Stimulated activated CD4-positive, alpha-beta T cell treated with anti-CD3 and anti-CD28 coated beads, Interleukin-4, amount 100 ng/mL, for 48 hours (primary cell): ENCODE data around the gene LYPLAL1.
"Not testable (repeated sequence)": the region's sequence is repeated elsewhere in the genome, so short reads cannot be mapped to it uniquely, and the experiment has no call there.

Experiments
- DNase-seq, 2 donors: peaks; one replicate each; pipeline ENCODE4 v3.0.0-alpha.2; 2020; ENCODE audit warnings: low read depth in 2 of 2

The LYPLAL1 gene

DNA sequence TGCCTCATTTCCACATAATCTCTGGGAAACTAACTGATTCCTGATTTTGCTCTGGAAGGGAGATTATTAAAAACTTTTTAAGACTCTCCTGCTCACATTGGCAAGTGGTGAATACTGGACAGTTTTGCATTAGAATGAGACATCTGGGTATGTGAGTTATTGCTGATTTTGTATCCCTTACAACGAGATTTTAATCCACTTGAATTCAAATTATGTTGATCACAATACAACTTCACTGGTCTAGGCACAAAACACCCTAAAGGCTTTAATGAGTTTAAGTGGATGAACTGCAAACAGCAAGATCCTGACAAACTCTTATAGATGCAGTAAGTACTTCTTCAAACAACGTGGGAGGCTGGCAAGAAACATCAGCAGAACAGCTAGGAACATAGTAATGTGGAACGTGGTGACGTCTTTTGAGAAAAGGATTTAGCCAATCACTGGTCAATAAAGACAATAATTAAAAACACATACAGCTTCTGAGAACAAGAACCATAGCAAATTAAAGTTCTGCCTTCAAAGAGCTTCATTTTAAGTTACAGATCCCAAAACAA, 10.2 kb upstream of the LYPLAL1 start:
- no peak for DNase-seq

- DNase-seq: no peak
These were observed 2.3 kb upstream of the LYPLAL1 start for GRCh38 chr1:219171192-219171935.

GRCh38 chr1:219172821-219173220, 857 bp upstream of the LYPLAL1 start:
- no peak for DNase-seq

GRCh38 chr1:219173434-219173757, 282 bp upstream of the LYPLAL1 start:
- DNase-seq: no peak

DNA sequence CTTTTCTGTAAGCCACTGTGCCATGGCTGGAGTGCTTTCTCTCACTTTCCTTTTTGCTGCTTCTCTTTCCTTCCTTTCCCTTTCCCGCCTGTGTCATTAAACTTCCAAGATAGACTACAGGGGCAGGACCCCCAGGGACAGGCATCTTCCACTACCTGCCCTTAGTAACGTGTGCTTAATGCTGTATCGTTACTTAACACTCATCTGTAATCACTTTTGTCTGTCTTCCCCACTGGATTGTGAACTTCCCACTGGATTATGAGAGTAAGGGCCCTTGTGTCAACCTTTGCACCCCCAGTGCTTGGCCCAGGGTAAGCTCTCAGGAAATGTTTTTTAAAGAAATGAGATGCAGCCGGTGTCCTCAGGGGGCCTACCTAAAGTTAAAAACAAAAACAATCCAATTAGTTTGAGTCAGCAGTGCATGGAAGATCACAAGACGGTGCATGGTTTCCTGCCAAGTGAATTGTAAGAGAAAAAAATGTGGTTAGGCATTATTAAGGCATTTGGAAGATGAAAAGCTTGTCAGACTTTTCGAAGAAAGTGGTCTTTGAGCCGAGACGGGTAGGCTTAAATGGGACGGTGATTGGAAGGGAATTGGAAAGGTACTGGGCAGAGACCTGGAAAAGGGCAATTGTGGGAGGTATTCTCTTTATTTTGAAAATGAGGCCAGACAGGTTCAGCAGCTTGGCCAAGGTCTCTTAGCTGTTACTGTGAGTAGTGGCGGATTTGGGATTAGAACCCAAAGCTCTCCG, 958 bp downstream of the LYPLAL1 start:
- no peak for DNase-seq

- no peak for DNase-seq
These were observed 1.5 kb downstream of the LYPLAL1 start for GRCh38 chr1:219175212-219175564.

DNA sequence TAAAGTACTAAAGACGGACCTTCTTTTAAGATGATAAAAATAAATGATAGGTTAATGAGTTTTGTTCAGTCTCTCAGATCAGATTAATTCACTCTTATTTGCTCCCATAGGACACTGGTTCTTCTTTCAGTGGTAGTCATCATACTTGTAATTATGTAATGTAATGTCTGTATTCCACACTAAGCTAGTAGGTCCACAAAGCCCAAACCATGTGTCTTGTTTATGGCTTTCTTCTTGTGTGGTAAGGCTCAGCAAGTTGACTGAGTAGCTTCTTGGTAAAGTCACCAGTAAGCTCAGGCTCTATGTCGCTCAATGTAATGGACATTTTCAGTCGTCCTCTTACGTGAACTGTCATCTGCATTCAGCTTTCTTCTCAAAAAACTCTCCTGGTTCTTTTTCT, 2.5 kb downstream of the LYPLAL1 start:
- no peak for DNase-seq

- DNase-seq: no peak
These were observed 3.7 kb downstream of the LYPLAL1 start for GRCh38 chr1:219177363-219177762.

- DNase-seq: no peak
These were observed 4.3 kb downstream of the LYPLAL1 start for GRCh38 chr1:219177940-219178339.

DNA sequence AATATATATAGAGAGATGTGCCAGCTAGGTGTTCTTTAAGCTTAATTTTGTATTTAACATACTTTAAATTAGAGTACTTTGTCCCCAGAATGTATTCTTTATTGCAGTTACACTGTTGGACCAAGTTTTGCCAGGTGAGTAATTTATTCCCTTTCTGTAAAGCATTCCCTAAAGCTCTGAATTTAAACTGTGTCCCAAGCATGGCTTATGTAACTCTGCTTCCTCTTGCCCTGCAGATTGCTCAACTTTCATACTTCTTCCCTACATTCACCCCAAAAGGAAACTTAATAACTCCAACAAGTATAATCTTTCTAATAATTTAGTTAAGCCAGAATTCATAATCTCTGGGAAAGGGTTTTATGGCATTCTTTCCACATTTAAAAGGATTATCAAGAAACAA, 5.6 kb downstream of the LYPLAL1 start:
- DNase-seq: no peak

DNA sequence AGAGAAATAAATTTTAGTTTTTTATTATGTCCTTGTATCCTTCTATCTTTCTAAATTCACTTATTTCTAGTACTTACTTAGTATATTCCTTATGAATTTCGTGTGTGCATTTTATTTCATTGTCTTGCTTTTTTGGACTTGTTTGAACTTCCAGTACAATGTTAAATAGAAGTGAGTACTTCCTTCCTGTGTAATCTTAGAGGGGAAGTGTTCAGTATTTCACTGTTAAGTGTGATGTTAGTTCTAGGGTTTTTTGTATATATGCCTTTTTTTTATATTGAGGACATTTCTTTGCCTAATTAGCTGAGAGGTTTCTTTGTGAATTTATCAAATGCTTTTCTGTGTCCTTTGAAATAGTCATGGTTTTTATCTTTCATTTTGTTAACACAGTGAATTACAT, 10.7 kb downstream of the LYPLAL1 start:
- DNase-seq: no peak

- no peak for DNase-seq
These were observed 11.9 kb downstream of the LYPLAL1 start for GRCh38 chr1:219185486-219186117.

DNA sequence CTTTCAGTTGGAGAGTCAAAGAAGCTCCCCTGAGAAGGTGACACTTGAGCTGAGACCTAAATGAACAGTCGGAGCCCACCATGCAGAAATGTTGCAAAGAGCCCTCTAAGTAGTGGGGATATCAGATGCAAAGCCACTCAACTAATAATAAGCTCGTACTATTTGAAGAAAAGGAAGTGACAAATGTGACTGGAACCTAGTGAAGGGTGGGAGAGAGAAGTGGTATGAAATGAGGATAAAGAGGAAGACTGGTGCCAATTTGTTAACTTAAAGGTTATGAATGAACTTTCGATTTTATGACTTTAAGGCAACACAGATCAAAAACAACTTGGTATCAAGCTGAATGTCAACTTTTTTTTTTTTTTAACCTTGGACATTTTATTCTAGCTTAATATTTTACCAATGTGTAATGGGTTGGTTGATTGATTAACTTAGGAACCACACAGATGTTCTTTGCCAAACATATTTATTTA, 14.7 kb downstream of the LYPLAL1 start:
- DNase-seq: no peak

DNA sequence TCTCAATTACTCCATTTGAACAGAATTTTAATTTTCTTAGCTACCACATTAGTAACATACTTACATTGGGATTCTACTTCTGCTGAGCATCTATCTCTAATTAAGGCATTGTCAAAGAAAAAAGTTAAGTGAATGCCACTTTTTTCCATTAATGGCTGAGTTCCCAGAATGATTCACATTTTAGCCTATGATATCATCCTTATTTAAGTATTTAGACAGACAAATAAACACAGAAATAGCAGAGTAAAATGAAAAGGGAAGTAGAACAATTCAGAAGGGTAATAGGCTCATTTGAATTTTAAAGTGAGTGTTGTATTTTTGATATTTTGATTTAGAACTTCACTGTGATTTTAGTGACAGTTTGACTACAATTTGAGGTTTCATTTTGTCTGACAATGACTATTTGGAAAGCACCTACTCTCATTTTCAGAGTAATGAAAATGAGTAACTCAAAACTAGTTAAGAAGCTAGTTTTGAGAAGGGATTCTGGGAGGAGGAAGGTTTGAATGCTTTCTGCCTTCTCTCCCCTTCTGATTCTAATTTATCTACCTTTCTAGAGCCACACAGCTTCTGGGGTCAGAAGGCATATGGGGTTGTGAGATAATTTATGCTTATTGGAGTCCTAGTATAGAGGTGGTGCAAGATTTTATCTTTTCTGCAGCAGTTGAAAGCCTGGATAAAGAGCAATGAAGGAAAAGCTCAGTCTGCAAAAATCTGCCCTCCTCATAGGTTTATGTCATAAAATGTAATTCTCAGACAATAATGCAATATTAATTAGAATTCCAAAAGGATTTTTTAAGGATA, 15.5 kb downstream of the LYPLAL1 start:
- no peak for DNase-seq

- no peak for DNase-seq
These were observed 16.3 kb downstream of the LYPLAL1 start for GRCh38 chr1:219189952-219190351.

- DNase-seq: no peak
These were observed 16.9 kb downstream of the LYPLAL1 start for GRCh38 chr1:219190605-219191004.

- DNase-seq: not testable (repeated sequence)
These were observed 22.2 kb downstream of the LYPLAL1 start for GRCh38 chr1:219195833-219196232.

DNA sequence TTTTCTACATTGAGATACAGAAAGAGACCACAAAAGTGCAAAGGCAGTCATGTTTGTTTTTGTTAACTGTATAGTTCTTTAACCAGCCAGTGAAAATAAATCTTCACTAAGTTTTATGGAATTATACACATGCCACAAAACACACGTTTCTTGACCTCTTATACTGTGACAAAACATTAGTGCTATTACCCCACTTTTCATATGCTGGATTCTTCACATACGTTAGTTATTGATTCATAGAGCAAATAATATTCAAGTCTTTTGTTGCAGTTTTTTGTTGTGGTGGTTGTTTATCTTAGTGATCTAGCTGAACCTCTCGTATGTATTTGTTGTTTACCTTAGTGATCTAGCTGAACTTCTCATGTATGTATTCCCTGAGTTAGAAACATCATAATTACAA, 28.0 kb downstream of the LYPLAL1 start:
- no peak for DNase-seq

- DNase-seq: no peak
These were observed 28.9 kb downstream of the LYPLAL1 start for GRCh38 chr1:219202567-219202966.

DNA sequence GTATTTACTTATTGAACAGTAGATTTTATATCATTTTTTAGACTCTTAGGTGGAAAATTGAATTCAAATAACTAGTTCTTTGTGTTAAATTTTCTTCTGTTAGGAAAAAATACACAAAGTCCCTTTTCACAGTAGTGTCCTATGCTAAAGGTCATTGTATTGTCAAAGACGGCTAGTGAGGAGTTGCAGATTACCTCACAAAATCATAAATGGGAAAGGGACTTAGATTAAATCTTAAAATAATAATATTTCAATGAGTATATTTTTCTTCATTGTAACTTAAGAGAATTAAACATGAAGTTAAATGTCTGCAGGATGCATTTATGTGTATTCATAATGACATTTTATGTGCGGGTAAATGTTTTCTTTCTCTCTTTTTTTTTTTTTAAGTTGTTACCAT, 32.7 kb downstream of the LYPLAL1 start:
- DNase-seq: no peak

GRCh38 chr1:219209578-219209977, 35.9 kb downstream of the LYPLAL1 start:
- DNase-seq: no peak

DNA sequence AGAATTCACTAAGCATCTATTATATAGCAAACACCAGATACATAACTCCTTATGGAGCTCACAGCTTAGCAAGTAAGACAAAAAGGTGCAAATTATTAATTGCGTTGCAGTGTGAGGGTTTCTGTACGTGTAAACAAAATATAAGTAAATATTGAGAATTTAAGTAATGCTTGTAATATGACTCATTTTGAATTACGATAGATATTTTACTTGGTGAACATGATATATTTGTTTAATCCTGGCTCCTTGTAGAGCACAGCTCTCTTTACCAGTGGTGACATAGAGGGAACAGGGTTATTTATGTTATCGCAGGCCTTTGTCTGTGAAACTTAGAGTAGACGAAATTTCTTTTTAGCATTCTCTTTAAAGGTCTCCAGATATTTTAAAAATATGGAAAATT, 36.4 kb downstream of the LYPLAL1 start:
- DNase-seq: no peak
